LNCAP (cell line): ENCODE measurements around the gene TNIK.

ENCODE experiments used
- TF ChIP-seq, protein P1 (sequence below): fragments of 450-650 bp; IDR thresholded peaks from 2 replicates; pipeline ENCODE4 v1.5.1; 2017; ENCODE audit warnings: mild to moderate bottlenecking

The TNIK gene

GRCh38 chr3:171498921-171499320 is 38.7 kb upstream of the TNIK start:
- TF ChIP-seq, protein P1, sequence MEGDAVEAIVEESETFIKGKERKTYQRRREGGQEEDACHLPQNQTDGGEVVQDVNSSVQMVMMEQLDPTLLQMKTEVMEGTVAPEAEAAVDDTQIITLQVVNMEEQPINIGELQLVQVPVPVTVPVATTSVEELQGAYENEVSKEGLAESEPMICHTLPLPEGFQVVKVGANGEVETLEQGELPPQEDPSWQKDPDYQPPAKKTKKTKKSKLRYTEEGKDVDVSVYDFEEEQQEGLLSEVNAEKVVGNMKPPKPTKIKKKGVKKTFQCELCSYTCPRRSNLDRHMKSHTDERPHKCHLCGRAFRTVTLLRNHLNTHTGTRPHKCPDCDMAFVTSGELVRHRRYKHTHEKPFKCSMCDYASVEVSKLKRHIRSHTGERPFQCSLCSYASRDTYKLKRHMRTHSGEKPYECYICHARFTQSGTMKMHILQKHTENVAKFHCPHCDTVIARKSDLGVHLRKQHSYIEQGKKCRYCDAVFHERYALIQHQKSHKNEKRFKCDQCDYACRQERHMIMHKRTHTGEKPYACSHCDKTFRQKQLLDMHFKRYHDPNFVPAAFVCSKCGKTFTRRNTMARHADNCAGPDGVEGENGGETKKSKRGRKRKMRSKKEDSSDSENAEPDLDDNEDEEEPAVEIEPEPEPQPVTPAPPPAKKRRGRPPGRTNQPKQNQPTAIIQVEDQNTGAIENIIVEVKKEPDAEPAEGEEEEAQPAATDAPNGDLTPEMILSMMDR: no peak

- TF ChIP-seq, protein P1: no peak
Observed at GRCh38 chr3:171497468-171497867, 37.3 kb upstream of the TNIK start.

- TF ChIP-seq, protein P1: no peak
Observed at GRCh38 chr3:171495413-171495812, 35.2 kb upstream of the TNIK start.

DNA sequence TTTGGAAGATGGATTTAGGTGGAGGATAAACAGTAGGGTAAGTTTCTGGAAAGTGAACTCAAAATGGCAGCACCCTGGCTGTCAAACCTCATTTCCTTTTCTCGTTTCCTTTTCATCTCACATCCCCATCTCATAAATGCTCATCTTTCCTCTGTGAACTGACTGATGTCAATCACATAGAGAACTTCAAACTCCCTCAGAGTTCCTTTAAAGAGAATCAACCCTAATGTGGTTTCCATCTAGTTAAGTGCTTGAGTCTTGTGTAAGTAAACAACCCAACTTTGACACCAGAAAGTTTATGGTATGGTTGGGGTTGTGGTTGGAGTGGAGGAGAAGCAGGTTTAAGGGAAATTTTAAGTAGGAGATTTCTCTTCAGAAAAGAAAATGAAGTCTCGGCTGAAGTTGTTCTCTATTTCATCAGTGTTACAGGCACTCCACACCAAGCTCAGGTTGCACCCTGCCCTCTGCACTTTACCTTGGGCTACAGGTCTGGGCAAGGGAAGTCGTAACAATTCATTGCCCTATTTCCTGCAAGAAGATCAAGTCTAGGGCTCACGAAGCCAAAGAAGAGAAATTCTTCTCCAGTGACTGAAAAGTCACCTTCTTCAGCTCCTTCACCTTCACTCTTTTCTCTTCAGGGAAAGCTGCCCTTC is 34.4 kb upstream of the TNIK start:
- TF ChIP-seq, protein P1: no peak

DNA sequence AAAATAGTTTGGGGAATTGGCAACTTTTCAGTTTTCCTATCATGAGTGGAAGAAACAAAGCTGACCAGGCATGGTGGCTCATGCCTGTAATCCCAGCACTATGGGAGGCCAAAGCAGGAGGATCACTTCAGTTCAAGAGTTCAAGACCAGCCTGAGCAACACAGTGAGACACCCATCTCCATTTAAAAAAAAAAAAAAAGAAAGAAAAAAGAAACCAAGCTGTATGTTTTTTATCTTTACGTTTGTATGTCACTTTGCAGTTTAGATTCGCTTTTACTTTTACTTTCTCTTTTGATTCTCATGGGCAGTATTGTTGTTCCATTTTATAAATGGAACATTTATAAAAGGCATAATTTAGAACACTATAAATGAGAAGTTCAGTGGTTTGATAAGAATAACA is 31.2 kb upstream of the TNIK start:
- TF ChIP-seq, protein P1: no peak

DNA sequence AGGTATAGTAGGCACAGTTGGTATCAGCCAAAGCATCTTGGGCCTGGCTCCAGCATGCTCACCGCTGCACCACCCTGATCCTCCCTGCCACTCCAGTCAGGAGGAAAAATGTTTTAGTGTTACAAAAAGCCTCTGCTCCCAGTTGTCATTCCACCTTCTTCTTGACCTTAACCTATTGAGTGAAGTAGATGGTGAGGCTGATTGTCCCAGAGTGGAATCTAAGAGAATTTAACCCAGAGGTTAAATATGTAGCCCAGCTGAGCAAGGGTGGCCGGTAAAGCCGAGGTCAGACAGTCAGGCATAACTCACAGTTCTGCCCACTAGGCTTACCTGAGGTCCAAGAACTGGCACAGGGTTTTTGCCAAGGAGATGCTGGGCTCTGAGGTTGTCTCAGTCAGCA is 30.7 kb upstream of the TNIK start:
- TF ChIP-seq, protein P1: no peak

GRCh38 chr3:171489348-171489747 is 29.1 kb upstream of the TNIK start:
- TF ChIP-seq, protein P1: no peak

GRCh38 chr3:171488479-171488878 is 28.3 kb upstream of the TNIK start:
- TF ChIP-seq, protein P1: no peak
